Aorta (tissue), 5 donors: ENCODE data around the gene PHF21B. TPM values are rescaled to one million over a fixed set of nuclear protein-coding genes. Genes with fewer than 3 reads are reported as not detected.

Source experiments
- ATAC-seq: fragments of 200-7000 bp; cut with Tn5 transposase; one replicate; pipeline ENCODE4 v1.9.1; 2022; ENCODE audit warnings: moderate library complexity; ENCODE audit not compliant: low FRiP score
- DNase-seq, 2 donors: peaks; one replicate each; pipeline ENCODE4 v3.0.0-alpha.2; 2020
- H3K27ac ChIP-seq, 2 donors: one replicate each; pipeline ENCODE4 v1.5.1; 2013; ENCODE audit warnings: low read length in 2 of 2, mild to moderate bottlenecking in 2 of 2, moderate library complexity in 2 of 2, control low read depth in 1 of 2, inconsistent platforms in 1 of 2, low read depth in 1 of 2
- H3K27me3 ChIP-seq, 2 donors: one replicate each; pipeline ENCODE4 v1.6.1; 2013; ENCODE audit warnings: control low read depth in 1 of 2, low read length in 1 of 2, mild to moderate bottlenecking in 1 of 2, moderate library complexity in 1 of 2; ENCODE audit not compliant: insufficient read depth in 2 of 2, control insufficient read depth in 1 of 2
- H3K36me3 ChIP-seq, 2 donors: one replicate each; pipeline ENCODE4 v1.6.1; 2013; ENCODE audit warnings: control low read depth in 1 of 2, low read length in 1 of 2, mild to moderate bottlenecking in 1 of 2; ENCODE audit not compliant: insufficient read depth in 2 of 2, control insufficient read depth in 1 of 2
- H3K4me1 ChIP-seq, 2 donors: one replicate each; pipeline ENCODE4 v1.6.1; 2013; ENCODE audit warnings: low read length in 2 of 2, control low read depth in 1 of 2, mild to moderate bottlenecking in 1 of 2, moderate library complexity in 1 of 2; ENCODE audit not compliant: insufficient read depth in 2 of 2, control insufficient read depth in 1 of 2
- H3K4me3 ChIP-seq, 2 donors: one replicate each; pipeline ENCODE4 v1.5.1; 2013; ENCODE audit warnings: low read length in 2 of 2, control low read depth in 1 of 2, mild to moderate bottlenecking in 1 of 2
- H3K9me3 ChIP-seq: one replicate; pipeline ENCODE4 v1.6.1; 2013; ENCODE audit warnings: mild to moderate bottlenecking, low read length; ENCODE audit not compliant: control insufficient read depth
- WGBS, 2 donors: extraction: QIAGEN DNeasy Blood & Tissue Kit; methylation state at CpG; one replicate each; pipeline ENCODE4 v1.1.7; 2013; 5-methylcytosine and 5-hydroxymethylcytosine counted together
- intact Hi-C, 2 donors: fragments of 100-400 bp; cut with DNase I; formaldehyde crosslinking; loops; one replicate each; pipeline versions ENCODE4 v1.14.2 to v1.15.0; 2022
- polyA plus RNA-seq, 2 donors: library from polyadenylated mRNA; stranded (reverse); fragments of 200-250 nt; gene quantifications; one replicate each; pipeline ENCODE4 v1.2.3, GENCODE V29; 2013
- total RNA-seq, 2 donors: library from RNA; stranded (reverse); fragmentation: NEBNext Ultra II Directional; extraction: Animal tissue kit (Norgen Biotek cat#: 25700); gene quantifications; one replicate each; pipeline ENCODE4 v1.2.1, GENCODE V29; 2021
- donor health status: healthy with polysubstance abuse.
- donor health status: Bipolar disorder and iron deficiency.
- donor health status: DM: no; HTN: no; CAD: no.
- donor health status: DM: no; HTN: no; CAD: no.
- donor health status: DM: yes; HTN: yes; CAD: no.

Gene PHF21B
- total and polyA plus RNA-seq, 4 donors, result 0.75 to 1.8 TPM; not detected in 2

DNA sequence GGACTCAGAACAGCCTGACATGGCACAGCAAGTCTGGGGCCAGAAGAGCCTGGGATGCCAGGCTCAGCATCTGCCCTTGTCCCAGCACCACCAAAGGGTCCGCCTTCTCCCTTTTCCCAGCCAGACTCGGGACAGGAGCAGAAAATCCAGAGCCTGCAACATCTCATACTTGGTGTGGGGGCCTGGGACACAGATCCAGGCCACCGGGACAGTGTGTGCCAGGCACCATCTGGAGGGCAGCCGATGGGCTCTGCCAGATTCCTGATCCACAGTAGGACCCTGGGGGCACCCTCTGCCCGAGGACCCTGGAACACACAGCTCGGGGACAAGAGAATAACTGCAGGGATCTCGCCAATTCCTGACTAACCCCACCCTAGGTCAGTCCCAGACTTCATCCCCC is 67.7 kb downstream of the PHF21B start:
- H3K4me1 ChIP-seq, result no peaks in the 10 kb centered on the region
- no peaks in the 10 kb centered on the region for H3K36me3 ChIP-seq
- H3K9me3 ChIP-seq, result no peaks in the 10 kb centered on the region
- WGBS, 2 donors, result 64 to 69% methylated on average over 7 of the region's 7 CpGs
- no peaks in the 10 kb centered on the region for H3K27me3 ChIP-seq
- intact Hi-C loops, result no loop called here
- ATAC-seq (no peak), DNase-seq (no peak)
- no peak overlapping the region for H3K4me3 ChIP-seq
- H3K27ac ChIP-seq, result no peak overlapping the region

GRCh38 chr22:44941207-44941606 is 68.6 kb downstream of the PHF21B start:
- Histone ChIP-seq H3K4me1 (no peaks in the 10 kb centered on the region), H3K27me3 (no peaks in the 10 kb centered on the region), H3K36me3 (no peaks in the 10 kb centered on the region), H3K27ac (no peak overlapping the region), H3K9me3 (no peaks in the 10 kb centered on the region), H3K4me3 (no peak overlapping the region)
- no peak for ATAC-seq
- no peak for DNase-seq
- 60 to 62% methylated on average over 15 of the region's 15 CpGs for WGBS, 2 donors
- intact Hi-C loops, result no loop called here

- intact Hi-C loops, result no loop called here
- whole genome bisulfite sequencing, 2 donors, result 65 to 74% methylated on average over 11 of the region's 11 CpGs
- no peaks in the 10 kb centered on the region for H3K9me3 ChIP-seq
- DNase-seq (no peak), ATAC-seq (no peak)
- no peaks in the 10 kb centered on the region for H3K4me1 ChIP-seq
- no peaks in the 10 kb centered on the region for H3K27me3 ChIP-seq
- no peaks in the 10 kb centered on the region for H3K36me3 ChIP-seq
- H3K4me3 ChIP-seq, result no peak overlapping the region
- H3K27ac ChIP-seq, result no peak overlapping the region
These were observed 69.7 kb downstream of the PHF21B start for GRCh38 chr22:44940130-44940529.

GRCh38 chr22:44939451-44939850 is 70.4 kb downstream of the PHF21B start:
- 78% methylated on average over 11 of the region's 11 CpGs for WGBS, 2 donors
- no peaks in the 10 kb centered on the region for H3K36me3 ChIP-seq

GRCh38 chr22:44938886-44939285 is 70.9 kb downstream of the PHF21B start:
- intact Hi-C loops, result no loop called here
- Histone ChIP-seq H3K4me3 (no peak overlapping the region), H3K27ac (no peak overlapping the region), H3K36me3 (no peaks in the 10 kb centered on the region), H3K4me1 (no peaks in the 10 kb centered on the region), H3K27me3 (no peaks in the 10 kb centered on the region), H3K9me3 (no peaks in the 10 kb centered on the region)
- DNase-seq (no peak), ATAC-seq (no peak)
- 57 to 65% methylated on average over 14 of the region's 14 CpGs for WGBS, 2 donors

More at GRCh38 chr22:44939451-44939850, 70.4 kb downstream of the PHF21B start:
- intact Hi-C loops, result no loop called here
- H3K4me1 ChIP-seq, result no peaks in the 10 kb centered on the region
- H3K27ac ChIP-seq, result no peak overlapping the region
- ATAC-seq (no peak), DNase-seq (no peak)
- H3K9me3 ChIP-seq, result no peaks in the 10 kb centered on the region
- no peaks in the 10 kb centered on the region for H3K27me3 ChIP-seq
- no peak overlapping the region for H3K4me3 ChIP-seq

- H3K9me3 ChIP-seq, result no peaks in the 10 kb centered on the region
- no peak overlapping the region for H3K27ac ChIP-seq
- ATAC-seq, result no peak
- intact Hi-C loops, result no loop called here
- H3K4me3 ChIP-seq, result no peak overlapping the region
- no peaks in the 10 kb centered on the region for H3K36me3 ChIP-seq
- no peaks in the 10 kb centered on the region for H3K4me1 ChIP-seq
- no peaks in the 10 kb centered on the region for H3K27me3 ChIP-seq
- WGBS, 2 donors, result 89 to 90% methylated on average over 8 of the region's 8 CpGs
- DNase-seq, result peak in 1 of 2 donors; percentile 44
These were observed 72.6 kb downstream of the PHF21B start for GRCh38 chr22:44937216-44937615.

GRCh38 chr22:44936201-44936600 is 73.6 kb downstream of the PHF21B start:
- Histone ChIP-seq H3K4me1 (no peaks in the 10 kb centered on the region), H3K27me3 (no peaks in the 10 kb centered on the region), H3K36me3 (no peaks in the 10 kb centered on the region), H3K9me3 (no peaks in the 10 kb centered on the region), H3K27ac (no peak overlapping the region), H3K4me3 (no peak overlapping the region)
- DNase-seq (no peak), ATAC-seq (no peak)
- 81 to 89% methylated on average over 16 of the region's 16 CpGs for WGBS, 2 donors
- intact Hi-C loops, result no loop called here

- Histone ChIP-seq H3K4me3 (no peak overlapping the region), H3K27ac (no peak overlapping the region)
These were observed 74.1 kb downstream of the PHF21B start for GRCh38 chr22:44935724-44936123.

DNA sequence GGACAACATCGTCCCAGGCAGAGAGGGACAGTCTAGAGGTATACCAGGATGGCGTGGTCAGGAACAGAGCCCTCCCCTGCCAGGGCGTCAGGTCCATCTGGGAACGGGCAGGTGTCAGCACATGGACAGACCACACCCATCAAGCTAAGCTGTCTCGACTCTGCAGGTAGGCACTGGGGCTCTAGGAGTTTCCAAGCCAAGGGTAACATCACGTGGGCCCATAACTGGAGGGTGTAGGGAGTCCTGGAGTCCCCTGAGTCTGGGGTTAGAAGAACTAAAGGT is 75.4 kb downstream of the PHF21B start:
- intact Hi-C loops, result loop anchor here in 1 of 2 donors (2.0 kb wide), 1 partner anchor 56 kb away; no protein-coding TSS in a partner anchor
- Histone ChIP-seq H3K27me3 (no peaks in the 10 kb centered on the region), H3K4me1 (no peaks in the 10 kb centered on the region), H3K36me3 (no peaks in the 10 kb centered on the region), H3K9me3 (no peaks in the 10 kb centered on the region), H3K27ac (no peak overlapping the region), H3K4me3 (no peak overlapping the region)
- ATAC-seq (no peak), DNase-seq (peak in 1 of 2 donors; percentile 53)
- 67 to 78% methylated on average over 6 of the region's 6 CpGs for WGBS, 2 donors

More at GRCh38 chr22:44935724-44936123, 74.1 kb downstream of the PHF21B start:
- Histone ChIP-seq H3K36me3 (no peaks in the 10 kb centered on the region), H3K9me3 (no peaks in the 10 kb centered on the region), H3K27me3 (no peaks in the 10 kb centered on the region), H3K4me1 (no peaks in the 10 kb centered on the region)
- ATAC-seq (no peak), DNase-seq (peak in 1 of 2 donors; percentile 32)
- intact Hi-C loops, result loop anchor here in 1 of 2 donors (2.0 kb wide), 1 partner anchor 55 kb away; no protein-coding TSS in a partner anchor
- WGBS, 2 donors, result 50 to 64% methylated on average over 11 of the region's 11 CpGs
